Right lobe of liver (tissue), 6 donors: ENCODE results near the gene CRYBA4. TPM values are rescaled to one million over a fixed set of nuclear protein-coding genes. Genes with fewer than 3 reads are reported as not detected.
A peak's percentile ranks its signal among the peaks of the same experiment; 100 is the strongest.

ENCODE experiments used
- ATAC-seq, 4 donors: fragments of 200-7000 bp; cut with Tn5 transposase; one replicate each; pipeline ENCODE4 v1.9.1; 2020; ENCODE audit warnings: mild to moderate bottlenecking in 4 of 4, moderate library complexity in 4 of 4
- DNase-seq, 3 donors: peaks; one replicate each; pipeline ENCODE4 v3.0.0-alpha.2; 2020
- H3K27ac ChIP-seq, 3 donors: fragments of 200-600 bp; one replicate each; pipeline ENCODE4 v1.8.0; 2022
- H3K27me3 ChIP-seq, 2 donors: fragments of 200-600 bp; one replicate each; pipeline ENCODE4 v1.8.0; 2022
- H3K36me3 ChIP-seq, 4 donors: fragments of 200-600 bp; sonication (generic) in 1 of 4; one replicate each; pipeline versions ENCODE4 v1.5.1 to v1.8.0; 2017 to 2022; ENCODE audit warnings: control low read depth in 1 of 4
- H3K4me1 ChIP-seq, 4 donors: fragments of 200-600 bp; sonication (generic) in 1 of 4; one replicate each; pipeline versions ENCODE4 v1.5.1 to v1.8.0; 2017 to 2022; ENCODE audit warnings: control low read depth in 1 of 4
- H3K4me3 ChIP-seq, 3 donors: fragments of 200-600 bp; one replicate each; pipeline ENCODE4 v1.8.0; 2022
- H3K9me3 ChIP-seq, 4 donors: fragments of 200-600 bp; sonication (generic) in 1 of 4; one replicate each; pipeline versions ENCODE4 v1.5.1 to v1.8.0; 2017 to 2022; ENCODE audit warnings: control low read depth in 1 of 4
- POLR2A ChIP-seq: fragments of 450-650 bp; IDR thresholded peaks from one replicate; pipeline ENCODE4 v1.6.1; 2017; ENCODE audit warnings: antibody characterized with exemption, mild to moderate bottlenecking
- WGBS: methylation state at CpG from one replicate; pipeline ENCODE4 v1.1.6; 2018; ENCODE audit warnings: low coverage, low lambda C conversion rate; ENCODE audit not compliant: insufficient coverage; ENCODE audit errors: missing lambda C conversion rate; 5-methylcytosine and 5-hydroxymethylcytosine counted together
- intact Hi-C, 2 donors: fragments of 100-400 bp; cut with DNase I; formaldehyde crosslinking; loops; one replicate each; pipeline versions ENCODE4 v1.11.2 to v1.14.1; 2022
- total RNA-seq, 6 experiments: library from RNA; depleted of rRNA in 2 of 6; stranded (reverse); fragments of >200 nt in 2 of 6; fragmentation: NEBNext Ultra II Directional in 3 of 6; extraction: Animal tissue kit (Norgen Biotek cat#: 25700) in 3 of 6; gene quantifications; one replicate each; pipeline versions ENCODE4 v1.1.0 to v1.2.4, GENCODE V29; 2016 to 2023
- TF ChIP-seq, protein P1 (sequence below), 4 donors: fragments of 200-600 bp in 3 of 4; fragments of 450-650 bp in 1 of 4; IDR thresholded peaks; one replicate each; pipeline versions ENCODE4 v1.5.1 to v1.8.0; 2016 to 2022; ENCODE audit warnings: antibody characterized with exemption in 4 of 4, mild to moderate bottlenecking in 2 of 4
- donor health status: DM: no; HTN: yes; CAD: no.
- donor health status: DM: no; HTN: no; CAD: no.
- donor health status: DM: no; HTN: no; CAD: no.
- donor health status: DM: no; HTN: yes; CAD: no.
- donor health status: DM: no; HTN: yes; CAD: no.

The CRYBA4 gene
- total RNA-seq, 6 experiments from 2014 or later: not detected

DNA sequence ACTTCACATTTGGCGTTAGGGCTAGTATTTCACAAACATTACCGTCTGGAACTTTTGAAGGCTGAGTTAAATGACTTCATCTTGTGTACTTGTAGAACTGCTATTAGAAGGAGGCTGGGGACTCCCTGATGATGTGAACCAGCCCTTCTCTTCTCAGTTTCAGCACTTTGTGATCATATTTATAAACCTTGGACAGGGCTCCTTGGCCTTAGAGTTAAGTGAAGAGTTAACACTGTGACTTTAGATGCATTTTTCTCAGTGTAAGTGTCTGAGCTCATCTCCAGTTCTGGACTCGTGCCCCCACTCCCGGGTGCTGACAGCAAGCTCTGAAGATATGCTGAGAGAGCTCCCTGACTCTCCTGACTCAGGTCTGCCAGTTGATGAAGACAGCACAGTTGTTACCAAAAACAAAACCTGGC, 44.1 kb downstream of the CRYBA4 start:
- Histone ChIP-seq H3K36me3 (no peaks in the 10 kb centered on the region), H3K4me1 (no peaks in the 10 kb centered on the region), H3K9me3 (no peaks in the 10 kb centered on the region), H3K27ac (no peak overlapping the region), H3K4me3 (no peak overlapping the region), H3K27me3 (no peaks in the 10 kb centered on the region)
- no peak for TF ChIP-seq POLR2A
- TF ChIP-seq, protein P1, sequence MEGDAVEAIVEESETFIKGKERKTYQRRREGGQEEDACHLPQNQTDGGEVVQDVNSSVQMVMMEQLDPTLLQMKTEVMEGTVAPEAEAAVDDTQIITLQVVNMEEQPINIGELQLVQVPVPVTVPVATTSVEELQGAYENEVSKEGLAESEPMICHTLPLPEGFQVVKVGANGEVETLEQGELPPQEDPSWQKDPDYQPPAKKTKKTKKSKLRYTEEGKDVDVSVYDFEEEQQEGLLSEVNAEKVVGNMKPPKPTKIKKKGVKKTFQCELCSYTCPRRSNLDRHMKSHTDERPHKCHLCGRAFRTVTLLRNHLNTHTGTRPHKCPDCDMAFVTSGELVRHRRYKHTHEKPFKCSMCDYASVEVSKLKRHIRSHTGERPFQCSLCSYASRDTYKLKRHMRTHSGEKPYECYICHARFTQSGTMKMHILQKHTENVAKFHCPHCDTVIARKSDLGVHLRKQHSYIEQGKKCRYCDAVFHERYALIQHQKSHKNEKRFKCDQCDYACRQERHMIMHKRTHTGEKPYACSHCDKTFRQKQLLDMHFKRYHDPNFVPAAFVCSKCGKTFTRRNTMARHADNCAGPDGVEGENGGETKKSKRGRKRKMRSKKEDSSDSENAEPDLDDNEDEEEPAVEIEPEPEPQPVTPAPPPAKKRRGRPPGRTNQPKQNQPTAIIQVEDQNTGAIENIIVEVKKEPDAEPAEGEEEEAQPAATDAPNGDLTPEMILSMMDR (IDR thresholded peaks at IDR 0.05): no peak
- intact Hi-C loops: loop anchor here in 1 of 2 donors (10.0 kb wide), 1 partner anchor 301 kb away; no protein-coding TSS in a partner anchor
- ATAC-seq (no peak), DNase-seq (no peak)
- 13% methylated on average over 4 of the region's 4 CpGs for WGBS

DNA sequence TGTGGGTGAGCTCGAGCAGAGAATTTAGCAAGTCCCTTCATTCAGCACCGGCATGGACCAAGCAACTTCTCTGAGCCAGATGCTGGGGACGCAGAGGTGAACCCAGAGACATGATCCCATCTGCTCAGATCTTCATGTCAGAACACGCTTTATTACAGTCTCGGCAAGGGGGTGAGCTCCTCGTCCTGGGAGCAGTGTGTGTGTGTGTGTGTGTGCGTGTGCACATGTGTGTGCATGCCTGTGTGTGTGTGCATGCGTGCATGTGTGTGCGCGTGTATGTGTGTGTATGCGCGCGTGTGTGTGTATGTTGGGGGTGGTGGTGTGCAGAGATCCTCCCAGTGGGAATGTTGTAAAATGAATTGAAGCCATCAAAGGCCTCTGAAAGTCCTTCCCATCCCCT, 45.4 kb downstream of the CRYBA4 start:
- no peak overlapping the region for H3K27ac ChIP-seq
- 70% methylated on average over 6 of the region's 13 CpGs for WGBS
- H3K4me3 ChIP-seq: no peak overlapping the region
- H3K36me3 ChIP-seq: no peaks in the 10 kb centered on the region
- TF ChIP-seq, protein P1 (IDR thresholded peaks at IDR 0.05): no peak
- TF ChIP-seq POLR2A: no peak
- ATAC-seq: no peak
- DNase-seq: no peak
- no peaks in the 10 kb centered on the region for H3K4me1 ChIP-seq
- H3K27me3 ChIP-seq: no peaks in the 10 kb centered on the region
- intact Hi-C loops: loop anchor here in 1 of 2 donors (10.0 kb wide), 1 partner anchor 302 kb away; no protein-coding TSS in a partner anchor
- H3K9me3 ChIP-seq: no peaks in the 10 kb centered on the region

DNA sequence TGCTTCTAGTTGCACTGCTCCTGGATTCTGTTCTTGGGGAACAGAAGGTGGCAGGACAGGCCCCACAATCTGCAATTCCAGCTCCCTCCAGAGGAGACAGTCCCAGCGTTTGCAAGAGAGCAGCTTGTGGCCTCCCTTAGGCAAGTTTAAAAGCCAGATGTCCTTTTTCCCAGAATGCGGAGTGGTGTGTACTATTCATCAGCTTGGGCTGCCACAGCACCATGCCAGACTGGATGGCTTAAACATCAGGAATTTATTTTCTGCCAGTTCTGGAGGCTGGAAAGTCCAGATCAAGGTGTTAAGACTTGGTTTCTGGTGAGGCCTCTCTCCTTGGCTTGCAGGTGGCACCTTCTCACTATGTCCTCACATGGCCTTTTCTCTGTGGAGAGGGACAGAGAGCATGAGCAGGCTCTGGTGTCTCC, 47.3 kb downstream of the CRYBA4 start:
- no peak for ATAC-seq
- no peak overlapping the region for H3K4me3 ChIP-seq
- 88% methylated on average over 1 of the region's 2 CpGs for WGBS
- peaks cover 0 to 8% (median 2%) of the 10 kb centered on the region in 4 donors for H3K4me1 ChIP-seq
- TF ChIP-seq, protein P1 (IDR thresholded peaks at IDR 0.05): peak; percentile 18 to 31 (median 24)
- TF ChIP-seq POLR2A: no peak
- DNase-seq: no peak
- H3K27ac ChIP-seq: no peak overlapping the region
- no peaks in the 10 kb centered on the region for H3K9me3 ChIP-seq
- H3K27me3 ChIP-seq: no peaks in the 10 kb centered on the region
- no peaks in the 10 kb centered on the region for H3K36me3 ChIP-seq
- intact Hi-C loops: loop anchor here in 1 of 2 donors (10.0 kb wide), 1 partner anchor 304 kb away; no protein-coding TSS in a partner anchor

DNA sequence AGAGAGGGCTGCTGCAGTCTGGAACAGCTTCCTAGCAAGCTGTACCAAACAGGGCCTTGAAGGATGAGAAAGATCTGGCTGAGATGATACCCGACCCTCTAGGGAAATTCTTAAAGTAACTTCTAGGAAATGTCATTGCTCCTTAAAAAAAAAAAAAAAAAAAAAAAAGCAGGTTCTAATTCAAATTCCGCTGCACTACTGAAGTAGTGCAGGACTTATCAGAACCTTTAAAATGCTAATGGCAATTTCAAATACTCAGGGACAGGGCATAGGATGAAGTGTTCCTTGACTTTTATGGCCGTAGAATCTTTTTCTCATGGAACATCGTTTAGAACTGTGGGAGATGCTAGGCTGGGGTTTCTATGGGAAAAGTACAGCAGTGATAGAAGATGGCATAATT, 48.7 kb downstream of the CRYBA4 start:
- TF ChIP-seq POLR2A: no peak
- TF ChIP-seq, protein P1 (IDR thresholded peaks at IDR 0.05): no peak
- Histone ChIP-seq H3K27me3 (no peaks in the 10 kb centered on the region), H3K4me3 (no peak overlapping the region), H3K4me1 (peaks cover 0 to 12% (median 2%) of the 10 kb centered on the region in 4 donors), H3K36me3 (no peaks in the 10 kb centered on the region), H3K9me3 (no peaks in the 10 kb centered on the region), H3K27ac (no peak overlapping the region)
- ATAC-seq: no peak
- intact Hi-C loops: no loop called here
- no peak for DNase-seq
- WGBS: 80% methylated on average over 4 of the region's 4 CpGs
